CD4-positive, alpha-beta T cell (primary cell): Measurements from ENCODE around the gene SGPP1. TPM values are rescaled to one million over a fixed set of nuclear protein-coding genes. Genes with fewer than 3 reads are reported as not detected.
A peak's percentile ranks its signal among the peaks of the same experiment; 100 is the strongest.

Source experiments
- ATAC-seq: fragments of 200-7000 bp; cut with Tn5 transposase; one replicate; pipeline ENCODE4 v1.10.0; 2022; ENCODE audit warnings: mild to moderate bottlenecking; ENCODE audit not compliant: poor library complexity
- CTCF ChIA-PET: fragments of 350-600 bp; sonication (Branson Sonifier 250); formaldehyde crosslinking; loops from one replicate; lab custom pipeline; 2021; ENCODE audit warnings: antibody characterized with exemption, inconsistent platforms; lab: Charles Lee
- POLR2A ChIA-PET: fragments of 350-600 bp; sonication (Branson Sonifier 250); formaldehyde crosslinking; loops from one replicate; lab custom pipeline; 2021; ENCODE audit warnings: antibody characterized with exemption, inconsistent platforms; lab: Charles Lee
- DNase-seq, 14 experiments: peaks; one replicate each; pipeline ENCODE4 v3.0.0-alpha.2; 2013 to 2020; ENCODE audit warnings: mixed read lengths in 2 of 14
- H3K27ac ChIP-seq, 2 donors: one replicate each; pipeline versions ENCODE4 v1.5.1 to v1.7.0; 2013; ENCODE audit warnings: low read length in 2 of 2, low read depth in 1 of 2, mild to moderate bottlenecking in 1 of 2
- H3K27me3 ChIP-seq, 2 experiments: 1 replicate in 1 of 2; 2 replicates in 1 of 2; pipeline versions ENCODE4 v1.6.1 to v1.7.0; 2013; ENCODE audit warnings: low read length in 2 of 2, control low read depth in 1 of 2, mild to moderate bottlenecking in 1 of 2, moderate library complexity in 1 of 2; ENCODE audit not compliant: insufficient read depth in 2 of 2, control insufficient read depth in 1 of 2
- H3K36me3 ChIP-seq: one replicate; pipeline ENCODE4 v1.6.1; 2013; ENCODE audit warnings: low read length, control low read depth; ENCODE audit not compliant: insufficient read depth
- H3K4me1 ChIP-seq: one replicate; pipeline ENCODE4 v1.6.1; 2013; ENCODE audit warnings: low read length, control low read depth; ENCODE audit not compliant: insufficient read depth
- H3K4me3 ChIP-seq: one replicate; pipeline ENCODE4 v1.5.1; 2013; ENCODE audit warnings: mild to moderate bottlenecking, low read length, moderate library complexity
- H3K9me3 ChIP-seq, 2 experiments: 1 replicate in 1 of 2; 2 replicates in 1 of 2; pipeline versions ENCODE4 v1.6.1 to v1.7.0; 2013; ENCODE audit warnings: low read length in 2 of 2, mild to moderate bottlenecking in 2 of 2, control low read depth in 1 of 2, moderate library complexity in 1 of 2; ENCODE audit not compliant: control insufficient read depth in 1 of 2, insufficient read depth in 1 of 2
- H3K27ac Mint-ChIP-seq: one replicate; pipeline ENCODE4 v1.8.0; 2020; ENCODE audit warnings: mixed read lengths
- H3K27me3 Mint-ChIP-seq: one replicate; pipeline ENCODE4 v1.8.0; 2021; ENCODE audit warnings: mixed read lengths
- H3K36me3 Mint-ChIP-seq: one replicate; pipeline ENCODE4 v1.8.0; 2021; ENCODE audit warnings: low read depth, mixed read lengths
- H3K4me1 Mint-ChIP-seq: one replicate; pipeline ENCODE4 v1.8.0; 2021; ENCODE audit warnings: low read depth, mixed read lengths
- H3K4me3 Mint-ChIP-seq: one replicate; pipeline ENCODE4 v1.8.0; 2020; ENCODE audit warnings: mild to moderate bottlenecking, mixed read lengths
- H3K9me3 Mint-ChIP-seq: one replicate; pipeline ENCODE4 v1.8.0; 2020; ENCODE audit warnings: mixed read lengths
- CTCF ChIP-seq: fragments of 200-600 bp; IDR thresholded peaks from one replicate; pipeline ENCODE4 v1.8.0; 2022; ENCODE audit warnings: antibody characterized with exemption, mild to moderate bottlenecking
- intact Hi-C, 2 experiments: fragments of 100-400 bp; cut with DNase I in 1 of 2; cut with micrococcal nuclease in 1 of 2; formaldehyde crosslinking; loops; one replicate each; pipeline versions ENCODE4 v1.15.1 to v1.9.0; 2023 to 2025; cut with DNase I, micrococcal nuclease
- total RNA-seq, 174 experiments: library from RNA in 2 of 174; stranded (reverse) in 2 of 174; gene quantifications; one replicate each; pipeline ENCODE4 v1.2.3 and lab custom pipeline; 2021 to 2026

The SGPP1 gene
- total RNA-seq, 2 experiments from 2014 or later, result 16.6 to 16.8 TPM

- Histone ChIP-seq H3K4me3 (no peak overlapping the region), H3K9me3 (peaks cover 17 to 21% of the 10 kb centered on the region in 2 experiments), H3K27ac (no peak overlapping the region), H3K36me3 (peaks cover 2% of the 10 kb centered on the region), H3K27me3 (no peaks in the 10 kb centered on the region), H3K4me1 (peaks cover 7% of the 10 kb centered on the region)
- no peak for TF ChIP-seq CTCF
- Mint-ChIP-seq H3K9me3 (peaks cover 7% of the 10 kb centered on the region), H3K4me1 (peaks cover 25% of the 10 kb centered on the region), H3K4me3 (no peak overlapping the region), H3K27ac (no peak overlapping the region), H3K36me3 (peaks cover 64% of the 10 kb centered on the region), H3K27me3 (no peaks in the 10 kb centered on the region)
- intact Hi-C loops, result loop anchor here in 1 of 2 experiments (1.0 kb wide), 1 partner anchor 13 kb away; no protein-coding TSS in a partner anchor
- ChIA-PET POLR2A (interaction anchor here (1.3 to 2.3 kb wide), 2 partner anchors 67 to 76 kb away, joined by 5 to 6 read pairs; partner anchors contain the start of gene WDR89), CTCF (interaction anchor here (2.1 kb wide), 1 partner anchor 8 kb away, joined by 7 read pairs; no protein-coding TSS in a partner anchor)
- ATAC-seq (no peak), DNase-seq (peak in 1 of 14 experiments; percentile 54)
Observed at GRCh38 chr14:63717702-63718101, 10.2 kb downstream of the SGPP1 start.

GRCh38 chr14:63715360-63715759 is 12.5 kb downstream of the SGPP1 start:
- Mint-ChIP-seq H3K4me1 (peaks cover 29% of the 10 kb centered on the region), H3K9me3 (peaks cover 7% of the 10 kb centered on the region), H3K27me3 (no peaks in the 10 kb centered on the region), H3K36me3 (peaks cover 50% of the 10 kb centered on the region), H3K4me3 (no peak overlapping the region), H3K27ac (no peak overlapping the region)
- no peak for TF ChIP-seq CTCF
- no peak overlapping the region for H3K27ac ChIP-seq
- ATAC-seq (no peak), DNase-seq (no peak)
- peaks cover 2% of the 10 kb centered on the region for H3K36me3 ChIP-seq
- peaks cover 15% of the 10 kb centered on the region for H3K4me1 ChIP-seq
- ChIA-PET POLR2A (interaction anchor here (1.0 kb wide), 1 partner anchor 74 kb away, joined by 3 read pairs; the partner anchor contains the start of gene WDR89), CTCF (interaction anchor here (2.1 kb wide), 1 partner anchor 10 kb away, joined by 7 read pairs; no protein-coding TSS in a partner anchor)
- intact Hi-C loops, result no loop called here
- no peaks in the 10 kb centered on the region for H3K27me3 ChIP-seq
- H3K4me3 ChIP-seq, result no peak overlapping the region
- peaks cover 17 to 21% of the 10 kb centered on the region in 2 experiments for H3K9me3 ChIP-seq

- CTCF ChIA-PET, result no interaction called here
- Mint-ChIP-seq H3K36me3 (peaks cover 45% of the 10 kb centered on the region), H3K27me3 (no peaks in the 10 kb centered on the region), H3K4me3 (no peak overlapping the region), H3K27ac (no peak overlapping the region), H3K4me1 (peaks cover 43% of the 10 kb centered on the region), H3K9me3 (peaks cover 7% of the 10 kb centered on the region)
- Histone ChIP-seq H3K4me1 (peaks cover 15% of the 10 kb centered on the region), H3K36me3 (peaks cover 2% of the 10 kb centered on the region), H3K27me3 (no peaks in the 10 kb centered on the region), H3K27ac (no peak overlapping the region), H3K4me3 (no peak overlapping the region), H3K9me3 (peaks cover 17% of the 10 kb centered on the region in 2 experiments)
- POLR2A ChIA-PET, result interaction anchor here (1.4 kb wide), 1 partner anchor 12 kb away, joined by 5 read pairs; no protein-coding TSS in a partner anchor
- no peak for TF ChIP-seq CTCF
- DNase-seq (no peak), ATAC-seq (no peak)
- intact Hi-C loops, result no loop called here
Observed at GRCh38 chr14:63713764-63714163, 14.1 kb downstream of the SGPP1 start.
